GM11168 (cell line): ENCODE results near the gene PPP2R2B.

Experiments
- in situ Hi-C: fragments of 300-500 bp; cut with MboI; formaldehyde crosslinking; loops from one replicate; pipeline ENCODE4 v1.12.0; 2022; ENCODE audit warnings: low sequenced_read_pairs; ENCODE audit not compliant: unreplicated experiment

The PPP2R2B gene

GRCh38 chr5:146671561-146672295 lies 206.8 kb downstream of the PPP2R2B start:
- in situ Hi-C loops = loop anchor here (25.0 kb wide), 1 partner anchor 291 kb away; no protein-coding TSS in a partner anchor

GRCh38 chr5:146669656-146670055 lies 208.9 kb downstream of the PPP2R2B start:
- in situ Hi-C loops = loop anchor here (25.0 kb wide), 1 partner anchor 293 kb away; no protein-coding TSS in a partner anchor

- in situ Hi-C loops = loop anchor here (25.0 kb wide), 1 partner anchor 295 kb away; no protein-coding TSS in a partner anchor
Measured at GRCh38 chr5:146667633-146668272, 210.8 kb downstream of the PPP2R2B start.

- in situ Hi-C loops = loop anchor here (25.0 kb wide), 1 partner anchor 300 kb away; no protein-coding TSS in a partner anchor
Measured at GRCh38 chr5:146662229-146662628, 216.3 kb downstream of the PPP2R2B start.

GRCh38 chr5:146660376-146660960 lies 218.1 kb downstream of the PPP2R2B start:
- in situ Hi-C loops = loop anchor here (25.0 kb wide), 1 partner anchor 302 kb away; no protein-coding TSS in a partner anchor

- in situ Hi-C loops = loop anchor here (25.0 kb wide), 1 partner anchor 302 kb away; no protein-coding TSS in a partner anchor
Measured at GRCh38 chr5:146659961-146660360, 218.6 kb downstream of the PPP2R2B start.

GRCh38 chr5:146656703-146657102 lies 221.9 kb downstream of the PPP2R2B start:
- in situ Hi-C loops = loop anchor here (25.0 kb wide), 1 partner anchor 306 kb away; no protein-coding TSS in a partner anchor

GRCh38 chr5:146653560-146653959 lies 225.0 kb downstream of the PPP2R2B start:
- in situ Hi-C loops = loop anchor here (25.0 kb wide), 1 partner anchor 309 kb away; no protein-coding TSS in a partner anchor

- in situ Hi-C loops = loop anchor here (25.0 kb wide), 1 partner anchor 310 kb away; no protein-coding TSS in a partner anchor
Measured at GRCh38 chr5:146652547-146652946, 226.0 kb downstream of the PPP2R2B start.

GRCh38 chr5:146647656-146648199 lies 230.8 kb downstream of the PPP2R2B start:
- in situ Hi-C loops = no loop called here

- in situ Hi-C loops = no loop called here
Measured at GRCh38 chr5:146646441-146646840, 232.1 kb downstream of the PPP2R2B start.

GRCh38 chr5:146645342-146645741 lies 233.2 kb downstream of the PPP2R2B start:
- in situ Hi-C loops = no loop called here

- in situ Hi-C loops = no loop called here
Measured at GRCh38 chr5:146644831-146645230, 233.7 kb downstream of the PPP2R2B start.

GRCh38 chr5:146643776-146644175 lies 234.8 kb downstream of the PPP2R2B start:
- in situ Hi-C loops = no loop called here

- in situ Hi-C loops = no loop called here
Measured at GRCh38 chr5:146642410-146642809, 236.1 kb downstream of the PPP2R2B start.

GRCh38 chr5:146641941-146642340 lies 236.6 kb downstream of the PPP2R2B start:
- in situ Hi-C loops = no loop called here

GRCh38 chr5:146640285-146640896 lies 238.2 kb downstream of the PPP2R2B start:
- in situ Hi-C loops = no loop called here

- in situ Hi-C loops = no loop called here
Measured at GRCh38 chr5:146635443-146635842, 243.1 kb downstream of the PPP2R2B start.

- in situ Hi-C loops = no loop called here
Measured at GRCh38 chr5:146633323-146633764, 245.2 kb downstream of the PPP2R2B start.
